Smooth muscle cell of the brain vasculature (primary cell): ENCODE data around the gene GINS1.
"Not testable (repeated sequence)": the region's sequence is repeated elsewhere in the genome, so short reads cannot be mapped to it uniquely, and the experiment has no call there.

ENCODE experiments used
- DNase-seq: peaks from one replicate; pipeline ENCODE4 v3.0.0-alpha.2; 2012; ENCODE audit warnings: low read depth, low spot score

The GINS1 gene

DNA sequence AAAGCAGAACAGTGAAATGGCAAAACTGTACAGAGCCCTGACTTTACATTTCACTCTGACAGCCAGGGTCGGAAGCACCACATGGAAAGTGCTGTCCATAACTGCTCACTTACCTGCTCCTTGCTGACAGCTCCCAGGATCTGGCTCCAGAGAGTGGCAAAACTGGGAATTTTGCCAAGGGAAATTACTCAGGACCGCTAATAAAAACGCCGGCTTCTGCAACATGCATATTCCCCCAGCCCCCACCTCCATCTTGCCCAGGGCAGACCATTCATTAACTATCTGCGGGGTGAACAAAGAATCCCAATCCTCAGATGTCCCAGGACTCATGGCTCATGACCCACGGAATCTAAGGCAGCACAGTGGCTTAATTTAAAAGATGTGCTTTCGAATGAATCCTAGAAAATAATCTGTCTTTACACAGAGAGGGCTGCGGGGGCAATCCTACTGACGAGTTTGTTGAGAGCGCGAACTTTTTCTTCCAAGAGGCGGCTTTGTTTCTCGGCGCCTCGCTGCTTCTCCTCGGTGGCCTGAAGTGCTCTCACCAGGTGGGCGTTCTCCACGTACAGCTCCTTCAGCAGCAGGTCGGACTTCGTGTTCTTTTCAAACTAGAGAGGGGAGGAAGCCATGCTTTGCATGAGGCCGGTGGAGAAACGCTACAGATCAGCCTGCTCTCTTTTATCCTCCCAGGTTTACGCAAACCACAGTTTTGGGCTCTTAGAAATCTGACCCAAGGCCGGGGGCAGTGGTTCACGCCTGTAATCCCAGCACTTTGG lies 45.8 kb downstream of the GINS1 start:
- DNase-seq = no peak

DNA sequence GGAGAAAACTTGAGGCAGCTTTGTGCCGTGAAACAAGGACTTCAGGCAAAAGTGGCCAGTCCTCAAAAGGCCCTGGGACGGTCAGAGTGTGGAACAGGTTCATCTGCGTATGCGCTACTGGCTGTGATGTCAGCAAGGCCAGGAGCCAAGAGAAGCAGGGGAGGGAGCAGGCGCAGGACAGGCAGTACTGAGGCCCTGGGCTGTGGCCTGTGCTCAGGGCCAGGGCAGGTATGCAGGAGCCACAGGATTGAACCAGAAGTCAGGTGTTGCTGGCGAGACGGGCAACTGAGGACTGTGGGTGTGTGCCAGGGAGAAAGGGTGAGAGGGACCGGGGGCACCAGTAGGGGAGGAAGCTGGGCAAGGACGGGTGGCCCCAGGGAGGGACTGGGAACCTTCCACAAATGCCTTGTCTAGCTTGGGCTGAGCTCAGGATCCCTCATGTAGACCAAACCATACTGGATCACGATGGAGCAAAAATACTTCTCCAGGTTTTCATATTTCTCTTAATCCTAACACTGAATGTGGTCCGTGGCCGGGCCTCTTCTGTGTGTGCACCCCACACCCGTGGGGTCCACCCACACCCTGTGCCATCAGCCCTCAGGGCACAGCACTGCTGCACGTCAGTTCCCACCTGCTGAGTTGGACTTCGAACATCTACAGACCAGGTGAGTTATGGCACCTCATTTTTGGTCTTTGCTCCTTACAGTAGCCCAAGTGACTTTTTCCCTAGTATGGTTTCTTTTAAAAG lies 46.9 kb downstream of the GINS1 start:
- DNase-seq = no peak

DNA sequence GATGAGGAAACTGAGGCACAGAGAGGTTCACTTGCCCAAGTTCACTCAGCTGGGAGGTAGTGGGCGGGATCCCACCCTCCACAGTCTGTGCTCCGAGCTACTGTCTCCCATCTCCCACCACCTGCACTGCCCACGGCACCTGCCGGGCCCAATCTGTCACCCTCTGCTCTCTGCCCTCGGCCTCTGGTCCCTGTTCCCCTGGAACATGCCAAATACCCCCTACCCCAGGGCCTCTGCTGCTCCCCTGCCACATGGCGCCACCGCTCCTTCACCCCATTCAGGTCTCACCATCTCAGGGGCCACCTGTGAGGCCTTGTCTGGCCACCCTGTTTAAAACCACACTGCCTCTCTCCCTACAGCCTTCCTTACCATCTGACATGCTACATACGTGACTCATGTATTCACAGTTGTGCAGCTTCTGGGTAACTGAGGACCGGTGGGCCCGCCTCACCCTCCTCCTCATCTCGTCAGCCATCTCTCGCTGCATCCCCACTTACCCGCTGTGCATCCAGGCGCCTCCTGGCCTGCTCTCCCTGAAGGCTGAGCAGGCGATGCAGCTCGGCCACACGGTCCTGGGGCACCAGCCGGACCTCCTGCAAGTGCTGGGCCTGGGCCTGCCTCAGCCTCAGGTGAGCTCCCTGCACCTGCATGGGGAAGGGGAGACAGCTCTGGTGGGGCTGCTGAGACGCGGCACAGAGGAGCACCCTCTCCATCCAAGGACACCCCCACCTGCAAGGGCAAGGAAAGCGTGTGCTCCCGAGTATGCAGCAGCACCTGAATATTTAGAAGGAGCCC lies 50.6 kb downstream of the GINS1 start:
- no peak for DNase-seq

DNA sequence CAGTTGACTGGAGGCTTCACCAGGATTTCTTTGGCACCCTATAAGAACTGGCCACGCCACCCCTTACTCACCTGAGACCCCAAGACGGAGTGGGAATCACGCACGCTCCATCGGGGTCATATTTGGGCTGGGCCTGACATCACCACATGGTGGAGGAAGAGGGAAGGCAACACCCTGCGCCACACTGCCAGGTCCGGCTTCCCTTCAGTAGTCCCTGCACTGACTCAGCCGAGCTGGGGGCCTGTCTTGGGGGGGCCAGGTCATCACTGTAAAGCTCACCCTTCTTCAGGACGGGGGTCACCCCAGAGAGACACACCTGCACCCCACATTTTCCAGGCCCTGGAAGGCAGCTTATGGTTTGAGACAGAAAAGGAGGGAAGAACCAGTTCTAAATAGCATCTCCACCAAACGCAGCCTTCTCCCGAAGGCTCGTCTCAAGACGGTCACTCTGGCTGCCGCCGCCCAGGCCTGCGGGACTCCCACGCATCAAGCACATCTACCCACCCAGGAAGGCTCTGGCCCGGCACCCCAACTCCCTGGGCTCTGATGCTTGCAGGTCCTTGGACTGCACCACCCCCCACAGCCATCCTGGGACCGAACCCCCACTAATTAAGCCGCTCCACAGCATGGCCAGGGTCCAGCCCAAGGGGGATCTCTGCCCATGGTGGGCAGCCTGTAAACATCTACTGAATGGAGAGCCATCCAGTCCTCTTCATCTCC lies 51.8 kb downstream of the GINS1 start:
- DNase-seq = no peak

DNA sequence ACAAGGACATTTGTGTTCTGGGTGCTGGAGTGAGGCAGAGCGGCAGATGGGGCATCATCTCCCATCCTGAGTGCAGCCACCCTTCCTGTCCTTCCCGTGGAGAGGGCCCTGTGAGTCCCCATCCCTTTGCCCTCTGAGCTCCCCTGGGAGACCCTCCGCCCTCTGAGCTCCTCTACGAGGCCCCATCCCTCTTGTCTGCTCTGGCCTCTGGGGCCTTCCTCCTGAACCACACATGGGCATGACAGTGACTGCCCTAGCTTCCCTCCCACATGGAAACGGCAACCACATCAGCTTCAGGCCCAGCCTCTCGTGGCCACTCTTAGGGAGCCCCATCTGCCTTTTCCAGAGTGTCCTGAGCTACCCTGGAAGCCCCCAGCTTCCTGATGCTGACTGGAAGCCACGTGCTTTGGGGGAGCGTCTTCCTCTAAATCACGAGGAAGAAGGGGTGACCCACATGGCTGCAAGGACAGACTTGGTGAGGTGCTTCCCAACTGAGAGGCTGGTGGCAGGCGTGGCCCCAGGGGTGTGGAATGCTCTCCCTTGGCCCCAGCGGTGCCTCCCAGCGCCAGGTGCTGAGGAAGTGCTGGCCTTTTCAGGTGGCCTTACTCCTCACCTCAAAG lies 52.6 kb downstream of the GINS1 start:
- no peak for DNase-seq

DNA sequence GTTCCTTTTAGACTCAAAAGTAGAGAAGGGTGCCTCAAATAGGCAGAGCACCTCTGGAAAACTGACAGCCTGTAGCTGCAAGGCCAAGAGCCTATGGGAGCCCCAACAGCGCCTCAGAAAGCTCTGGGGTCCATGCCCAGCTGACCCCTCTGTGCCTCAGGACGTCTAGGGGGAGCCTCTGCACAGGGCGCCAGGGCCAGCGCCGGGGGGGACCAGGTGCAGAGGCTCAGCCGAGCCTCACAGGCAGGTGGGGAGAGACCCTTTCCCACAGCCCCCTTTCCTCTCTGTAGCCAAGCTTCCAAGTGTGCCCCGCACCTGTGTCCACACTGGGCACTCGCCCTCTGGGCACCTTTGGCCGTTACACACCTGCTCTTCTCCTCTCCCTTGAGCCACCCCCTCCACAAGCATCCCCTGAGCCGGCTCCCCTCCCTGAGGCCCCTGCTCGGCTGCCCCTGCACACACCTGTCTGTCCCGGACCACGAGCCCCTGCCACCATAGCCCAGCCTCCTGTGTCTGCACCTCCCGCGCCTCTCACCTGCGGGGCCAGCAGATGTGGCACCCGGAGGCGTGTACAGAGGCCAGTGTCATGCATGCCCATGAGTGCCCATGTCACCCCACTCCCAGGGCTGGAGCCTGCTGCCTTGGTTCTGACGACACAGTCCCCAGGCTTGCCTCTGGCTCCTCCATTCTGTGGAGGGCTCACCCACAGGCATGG lies 53.2 kb downstream of the GINS1 start:
- no peak for DNase-seq

DNA sequence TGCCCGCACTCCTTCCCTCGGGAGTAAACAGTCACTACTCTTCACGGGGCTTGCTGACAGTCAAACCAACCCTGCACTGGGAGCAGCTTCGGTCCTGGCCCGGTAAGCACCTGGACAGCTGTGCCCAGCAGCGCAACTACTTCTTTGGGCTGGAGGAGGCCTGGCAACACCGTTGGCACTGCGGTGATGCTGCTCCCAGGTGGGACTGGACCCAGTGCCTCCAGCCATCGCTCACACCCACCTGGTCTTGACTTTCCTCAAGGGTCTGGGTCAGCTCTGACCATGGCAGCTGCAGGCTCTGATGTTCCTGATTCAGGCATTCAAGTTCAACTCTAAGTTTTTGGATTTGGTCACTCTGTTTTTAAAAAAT lies 53.8 kb downstream of the GINS1 start:
- DNase-seq = no peak

DNA sequence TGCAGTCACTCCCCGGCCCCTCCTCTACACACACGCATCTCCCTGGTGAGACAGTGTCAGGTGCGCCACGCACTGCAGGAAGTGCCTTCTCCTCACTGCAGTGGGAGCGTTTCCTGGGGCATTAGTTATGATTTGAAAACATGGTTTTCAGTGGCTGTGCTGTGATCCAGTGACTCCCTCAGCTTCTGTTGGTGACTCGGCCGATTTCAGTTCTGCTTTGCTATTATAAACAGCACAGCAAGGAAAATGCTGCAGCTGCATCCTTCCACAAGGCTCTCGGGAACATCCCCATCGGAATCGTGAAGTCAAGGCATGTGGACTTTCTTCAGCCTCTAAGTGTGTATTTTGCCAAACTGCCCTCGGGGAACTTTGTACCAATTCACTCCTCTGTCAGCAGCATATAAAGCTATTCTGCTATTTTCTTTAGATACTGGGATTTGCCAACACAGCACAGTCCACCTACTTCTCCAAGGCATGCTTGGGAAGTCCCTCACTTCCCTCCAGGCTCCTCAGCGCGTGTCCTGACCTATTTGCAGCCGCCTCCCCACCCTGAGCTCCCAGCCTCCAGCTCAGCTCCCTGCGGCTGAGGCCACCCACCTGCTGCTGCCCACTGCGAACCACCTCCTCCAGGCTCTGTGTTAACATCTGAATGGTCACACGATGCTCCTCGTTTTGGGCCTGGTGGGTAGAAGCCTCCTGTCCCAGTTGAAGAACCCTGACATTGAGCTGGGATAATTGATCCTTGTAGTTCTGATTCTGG lies 54.5 kb downstream of the GINS1 start:
- no peak for DNase-seq

DNA sequence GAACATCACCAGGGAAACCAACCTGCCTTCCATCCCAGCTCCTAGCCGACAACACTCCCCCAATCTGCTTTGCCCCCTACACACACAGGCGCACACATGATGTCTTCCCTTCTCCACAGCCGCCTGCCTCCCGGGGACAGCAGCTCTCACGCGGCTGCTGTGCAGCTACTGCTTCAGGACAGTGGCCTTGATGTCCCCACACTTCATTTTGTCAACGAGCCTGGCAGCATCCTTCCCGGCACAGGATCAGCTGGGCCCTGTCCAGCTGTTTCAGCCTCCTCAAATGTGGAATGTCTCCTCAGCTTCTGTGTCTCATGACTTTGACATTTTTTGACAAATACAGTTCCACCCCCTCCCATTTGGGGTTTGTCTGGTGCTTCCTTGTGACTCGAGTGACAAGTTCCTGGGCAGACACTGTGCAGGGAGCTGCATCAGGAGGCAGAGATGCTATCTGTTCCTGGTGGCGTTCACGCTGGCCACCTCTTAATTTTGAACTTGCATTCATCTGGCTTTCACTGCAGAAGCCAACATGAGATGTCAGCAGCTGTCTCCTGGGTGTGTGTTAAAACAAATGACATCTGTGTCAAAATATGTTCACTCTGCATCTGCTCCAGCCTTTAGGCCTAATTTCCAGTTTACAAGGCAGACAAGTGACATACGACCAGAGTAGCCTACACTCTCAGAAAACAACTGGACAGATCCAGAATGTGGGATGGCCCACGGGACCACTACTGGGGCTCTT lies 57.2 kb downstream of the GINS1 start:
- no peak for DNase-seq

DNA sequence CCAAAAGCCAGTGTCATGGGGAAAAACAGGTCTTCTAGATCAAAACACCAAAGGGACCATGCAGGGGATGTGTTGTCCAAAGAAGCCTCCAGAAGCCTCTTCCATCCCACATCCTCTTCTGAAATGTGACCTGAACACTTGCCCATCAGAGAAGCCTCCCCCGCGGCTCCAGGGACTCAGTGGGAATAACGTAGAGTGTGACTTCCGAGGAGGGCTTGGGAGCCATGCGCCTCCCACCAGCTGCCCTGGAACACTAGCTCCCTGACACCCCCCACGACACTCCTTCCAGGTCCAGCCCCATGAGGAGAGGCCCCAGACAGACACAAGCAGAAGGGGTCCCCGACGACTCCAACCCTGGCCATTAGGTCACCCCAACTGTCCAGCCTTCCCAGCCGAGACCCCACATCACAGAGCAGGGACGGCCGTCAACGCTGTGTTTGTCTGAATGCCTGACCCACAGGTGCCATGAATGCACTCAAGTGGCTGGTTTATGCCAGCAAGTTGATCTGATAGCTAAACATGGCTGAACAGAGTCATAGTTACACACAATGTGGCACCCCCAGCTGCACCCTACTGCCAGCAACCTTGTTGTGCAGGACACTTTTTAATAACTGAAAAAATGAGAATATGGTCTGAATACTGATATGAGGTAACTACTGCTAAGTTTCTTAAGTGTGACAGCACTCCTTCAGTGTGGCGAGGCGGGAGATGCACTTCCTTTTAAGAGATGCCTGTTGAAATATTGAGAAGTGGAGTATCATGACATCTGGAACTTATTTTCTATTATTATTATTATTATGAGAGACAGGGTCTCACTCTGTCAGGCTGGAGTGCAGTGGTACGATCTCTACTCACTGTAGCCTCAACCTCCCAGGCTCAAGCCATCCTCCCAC lies 58.0 kb downstream of the GINS1 start:
- no peak for DNase-seq

DNA sequence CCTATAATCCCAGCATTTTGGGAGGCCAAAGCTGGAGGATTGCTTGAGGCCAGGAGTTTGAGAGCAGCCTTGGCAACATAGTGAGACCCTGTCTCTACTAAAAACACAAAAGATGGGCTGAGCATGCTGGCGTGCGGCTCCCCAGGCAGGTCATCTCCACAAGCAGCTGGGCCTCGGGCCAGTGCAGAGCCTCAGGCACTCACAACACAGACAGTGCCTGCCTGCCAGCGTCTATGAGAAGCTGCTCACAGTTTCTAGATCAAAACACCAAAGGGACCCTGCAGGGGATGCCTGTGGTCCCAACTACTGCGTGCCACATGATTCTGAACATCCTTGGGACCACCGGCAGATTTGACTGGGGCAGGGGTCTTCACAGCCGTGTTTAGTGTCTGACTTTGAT lies 59.4 kb downstream of the GINS1 start:
- DNase-seq = no peak

DNA sequence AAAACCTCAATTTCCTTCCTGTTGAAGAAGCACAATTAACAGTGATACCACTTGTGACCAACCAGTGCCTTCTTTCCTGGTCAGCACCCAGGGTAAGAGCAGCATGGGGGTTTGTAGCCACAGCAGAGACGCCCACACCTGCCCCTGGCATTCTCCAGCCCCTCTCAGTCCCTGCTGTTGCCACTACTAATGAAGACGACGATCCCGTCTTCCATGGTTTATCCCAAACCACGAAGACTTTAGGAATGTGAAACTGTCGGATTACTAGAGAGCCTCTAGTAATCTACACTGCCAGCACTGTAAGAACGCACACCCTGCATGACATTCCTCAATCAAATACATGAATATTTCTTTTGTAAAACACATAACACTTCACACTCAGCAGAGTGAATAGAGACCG lies 60.0 kb downstream of the GINS1 start:
- no peak for DNase-seq

DNA sequence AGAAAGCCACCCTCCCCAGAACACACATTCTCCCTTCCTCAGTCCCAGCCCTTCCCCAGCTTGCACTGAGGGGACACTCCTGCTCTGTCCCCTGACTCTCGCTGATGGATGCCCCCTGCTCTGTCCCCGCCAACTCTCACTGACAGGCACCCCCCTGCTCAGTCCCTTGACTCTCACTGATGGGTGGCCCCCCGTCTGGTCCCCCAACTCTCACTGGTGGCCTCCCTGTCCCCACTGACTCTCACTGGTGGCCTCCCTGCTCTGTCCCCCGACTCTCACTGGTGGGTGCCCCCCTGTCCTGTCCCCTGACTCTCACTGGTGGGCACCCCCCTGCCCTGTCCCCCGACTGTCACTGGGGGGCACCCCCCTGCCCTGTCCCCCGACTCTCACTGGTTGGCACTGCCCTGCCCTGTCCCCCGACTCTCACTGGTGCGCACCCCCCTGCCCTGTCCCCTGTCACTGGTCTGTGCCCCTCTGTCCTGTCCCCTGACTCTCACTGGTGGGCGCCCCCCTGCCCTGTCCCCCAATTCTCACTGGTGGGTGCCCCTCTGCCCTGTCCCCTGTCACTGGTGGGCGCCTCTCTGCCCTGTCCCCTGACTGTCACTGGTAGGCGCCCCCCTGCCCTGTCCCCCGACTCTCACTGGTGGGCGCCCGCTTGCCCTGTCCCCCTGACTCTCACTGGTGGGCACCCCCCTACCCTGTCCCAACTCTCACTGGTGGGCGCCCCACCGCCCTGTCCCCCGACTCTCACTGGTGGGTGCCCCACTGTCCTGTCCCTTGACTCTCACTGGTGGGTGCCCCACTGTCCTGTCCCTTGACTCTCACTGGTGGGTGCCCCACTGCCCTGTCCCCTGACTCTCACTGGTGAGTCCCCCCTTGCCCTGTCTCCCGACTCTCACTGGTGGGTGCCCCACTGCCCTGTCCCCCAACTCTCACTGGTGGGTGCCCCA lies 60.9 kb downstream of the GINS1 start:
- no peak for DNase-seq

DNA sequence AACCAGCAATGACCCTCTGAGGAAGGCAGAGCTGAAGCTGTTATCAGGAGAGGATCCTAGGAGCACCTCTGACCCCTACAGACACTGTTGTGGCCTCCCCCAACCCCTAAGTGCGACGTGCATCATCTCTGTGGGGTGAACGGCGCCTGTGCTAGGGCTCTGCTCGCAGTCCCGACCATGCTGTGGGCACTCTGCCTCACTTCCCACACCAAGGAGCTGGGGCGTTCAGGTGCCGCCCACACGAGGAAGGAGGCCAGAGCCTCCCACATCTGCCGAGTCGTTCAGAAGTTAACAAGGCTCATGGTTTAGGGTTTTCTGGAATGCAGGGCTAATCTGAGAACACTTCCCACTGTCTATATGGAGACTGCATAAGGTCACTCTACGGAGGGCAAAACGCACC lies 62.1 kb downstream of the GINS1 start:
- DNase-seq = no peak

DNA sequence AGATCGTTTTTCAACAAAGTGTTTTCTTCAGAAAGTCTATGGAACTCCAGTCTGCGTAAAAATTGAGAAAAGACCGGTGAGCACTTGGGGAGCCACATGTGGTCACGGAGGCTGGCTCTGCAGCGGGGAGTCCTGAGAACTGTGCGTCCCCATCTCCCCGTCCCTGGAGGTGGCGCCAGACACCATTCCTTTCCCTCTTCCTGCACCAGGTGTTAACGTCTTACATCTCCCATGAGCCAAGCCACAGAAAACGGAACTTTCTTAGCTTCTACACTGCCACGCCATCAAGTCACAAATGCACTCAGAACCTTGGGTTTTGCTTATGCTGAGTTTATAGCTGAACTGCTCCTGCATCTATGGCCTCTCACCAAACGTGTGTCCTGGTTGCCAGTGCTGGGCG lies 62.6 kb downstream of the GINS1 start:
- no peak for DNase-seq

DNA sequence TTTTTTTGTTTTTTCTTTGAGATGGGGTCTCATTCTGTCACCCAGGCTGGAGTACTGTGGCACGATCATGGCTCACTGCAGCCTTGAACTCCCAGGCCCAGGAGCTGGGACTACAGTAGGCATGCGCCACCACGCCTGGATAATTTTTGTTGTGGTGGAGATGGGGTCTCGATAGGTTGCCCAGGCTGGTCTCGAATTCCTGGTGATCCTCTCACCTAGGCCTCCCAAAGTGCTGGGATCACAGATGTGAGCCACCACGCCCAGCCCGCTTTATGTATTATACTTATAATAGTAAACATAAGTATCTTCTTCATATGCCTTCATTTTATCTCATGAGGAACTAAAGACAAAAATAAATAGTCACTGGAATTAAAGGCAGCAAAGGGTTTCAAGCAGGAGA lies 63.5 kb downstream of the GINS1 start:
- no peak for DNase-seq

DNA sequence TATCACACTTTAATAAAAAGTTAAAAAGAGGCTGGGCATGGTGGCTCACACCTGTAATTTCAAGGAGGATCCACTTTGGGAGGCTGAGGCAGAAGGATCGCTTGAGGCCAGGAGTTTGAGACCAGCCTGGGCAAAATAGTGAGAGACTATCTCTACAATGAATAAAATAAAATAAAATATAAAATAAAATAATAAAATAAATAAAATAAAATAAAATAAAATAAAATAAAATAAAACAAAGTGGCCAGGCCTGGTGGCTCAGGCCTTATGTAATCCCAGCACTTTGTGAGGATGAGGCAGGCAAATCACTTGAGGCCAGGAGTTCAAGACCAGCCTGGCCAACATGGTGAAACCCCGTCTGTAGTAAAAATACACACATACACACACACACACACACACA lies 65.8 kb downstream of the GINS1 start:
- not testable (repeated sequence) for DNase-seq
